ENCODE measurements around the gene COL5A1.

The COL5A1 gene

DNA sequence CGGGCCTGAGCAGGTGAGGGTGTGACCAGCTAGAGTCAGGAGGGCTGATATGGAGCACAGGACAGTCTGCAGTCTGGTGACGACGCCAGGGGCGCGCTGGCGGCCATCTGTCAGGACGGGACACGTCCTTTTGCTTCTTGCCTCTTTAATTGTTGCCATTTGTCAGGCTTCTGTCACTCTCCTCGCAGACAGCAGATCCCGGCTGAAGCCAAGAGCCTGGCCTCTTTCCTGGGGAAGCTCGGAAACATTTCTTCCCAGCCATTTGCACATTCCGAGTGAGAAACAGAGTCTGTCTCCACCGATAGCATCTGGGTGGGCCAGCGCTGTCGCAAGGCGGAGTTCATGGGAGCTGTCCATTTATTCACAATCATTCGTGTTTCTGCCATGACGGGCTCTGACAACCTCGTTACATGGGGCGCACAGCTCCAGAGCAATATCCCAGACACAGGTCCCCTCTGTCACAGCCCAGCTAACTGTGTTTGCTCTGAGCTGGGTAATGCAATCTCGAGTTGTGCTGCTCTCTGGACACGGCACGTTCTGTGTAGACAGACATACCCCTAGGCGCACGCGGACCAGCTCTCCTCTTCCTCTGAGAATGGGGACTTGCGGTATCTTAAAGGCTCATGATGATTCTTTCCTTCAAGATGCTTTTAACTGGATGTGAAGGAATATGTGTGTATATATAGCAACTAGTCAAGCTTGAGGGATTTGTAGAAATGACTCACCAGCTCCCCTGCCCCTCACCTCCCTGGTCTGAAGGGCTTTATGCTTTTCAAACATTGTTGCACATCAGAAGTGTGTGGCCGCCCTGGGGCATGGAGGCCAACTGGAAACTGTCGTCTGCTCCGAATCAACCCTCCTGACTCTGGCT, 133.7 kb downstream of the COL5A1 start:
- H3K4me3 ChIP-seq (replicated peaks; ENCODE audit: insufficient read depth, low read length) = no peak overlapping the region
- no peak for DNase-seq (ENCODE audit: low read depth in 1 of 2, low spot score in 1 of 2)
- TF ChIP-seq, protein P1, sequence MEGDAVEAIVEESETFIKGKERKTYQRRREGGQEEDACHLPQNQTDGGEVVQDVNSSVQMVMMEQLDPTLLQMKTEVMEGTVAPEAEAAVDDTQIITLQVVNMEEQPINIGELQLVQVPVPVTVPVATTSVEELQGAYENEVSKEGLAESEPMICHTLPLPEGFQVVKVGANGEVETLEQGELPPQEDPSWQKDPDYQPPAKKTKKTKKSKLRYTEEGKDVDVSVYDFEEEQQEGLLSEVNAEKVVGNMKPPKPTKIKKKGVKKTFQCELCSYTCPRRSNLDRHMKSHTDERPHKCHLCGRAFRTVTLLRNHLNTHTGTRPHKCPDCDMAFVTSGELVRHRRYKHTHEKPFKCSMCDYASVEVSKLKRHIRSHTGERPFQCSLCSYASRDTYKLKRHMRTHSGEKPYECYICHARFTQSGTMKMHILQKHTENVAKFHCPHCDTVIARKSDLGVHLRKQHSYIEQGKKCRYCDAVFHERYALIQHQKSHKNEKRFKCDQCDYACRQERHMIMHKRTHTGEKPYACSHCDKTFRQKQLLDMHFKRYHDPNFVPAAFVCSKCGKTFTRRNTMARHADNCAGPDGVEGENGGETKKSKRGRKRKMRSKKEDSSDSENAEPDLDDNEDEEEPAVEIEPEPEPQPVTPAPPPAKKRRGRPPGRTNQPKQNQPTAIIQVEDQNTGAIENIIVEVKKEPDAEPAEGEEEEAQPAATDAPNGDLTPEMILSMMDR (IDR thresholded peaks at IDR 0.05; ENCODE audit: insufficient read depth, low read length) = no peak
- TF ChIP-seq, protein P2, sequence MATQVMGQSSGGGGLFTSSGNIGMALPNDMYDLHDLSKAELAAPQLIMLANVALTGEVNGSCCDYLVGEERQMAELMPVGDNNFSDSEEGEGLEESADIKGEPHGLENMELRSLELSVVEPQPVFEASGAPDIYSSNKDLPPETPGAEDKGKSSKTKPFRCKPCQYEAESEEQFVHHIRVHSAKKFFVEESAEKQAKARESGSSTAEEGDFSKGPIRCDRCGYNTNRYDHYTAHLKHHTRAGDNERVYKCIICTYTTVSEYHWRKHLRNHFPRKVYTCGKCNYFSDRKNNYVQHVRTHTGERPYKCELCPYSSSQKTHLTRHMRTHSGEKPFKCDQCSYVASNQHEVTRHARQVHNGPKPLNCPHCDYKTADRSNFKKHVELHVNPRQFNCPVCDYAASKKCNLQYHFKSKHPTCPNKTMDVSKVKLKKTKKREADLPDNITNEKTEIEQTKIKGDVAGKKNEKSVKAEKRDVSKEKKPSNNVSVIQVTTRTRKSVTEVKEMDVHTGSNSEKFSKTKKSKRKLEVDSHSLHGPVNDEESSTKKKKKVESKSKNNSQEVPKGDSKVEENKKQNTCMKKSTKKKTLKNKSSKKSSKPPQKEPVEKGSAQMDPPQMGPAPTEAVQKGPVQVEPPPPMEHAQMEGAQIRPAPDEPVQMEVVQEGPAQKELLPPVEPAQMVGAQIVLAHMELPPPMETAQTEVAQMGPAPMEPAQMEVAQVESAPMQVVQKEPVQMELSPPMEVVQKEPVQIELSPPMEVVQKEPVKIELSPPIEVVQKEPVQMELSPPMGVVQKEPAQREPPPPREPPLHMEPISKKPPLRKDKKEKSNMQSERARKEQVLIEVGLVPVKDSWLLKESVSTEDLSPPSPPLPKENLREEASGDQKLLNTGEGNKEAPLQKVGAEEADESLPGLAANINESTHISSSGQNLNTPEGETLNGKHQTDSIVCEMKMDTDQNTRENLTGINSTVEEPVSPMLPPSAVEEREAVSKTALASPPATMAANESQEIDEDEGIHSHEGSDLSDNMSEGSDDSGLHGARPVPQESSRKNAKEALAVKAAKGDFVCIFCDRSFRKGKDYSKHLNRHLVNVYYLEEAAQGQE (IDR thresholded peaks at IDR 0.05; ENCODE audit: insufficient replicate concordance, low read depth) = no peak
- TF ChIP-seq GABPA (IDR thresholded peaks at IDR 0.05; ENCODE audit: low read depth) (no peak), SPI1 (IDR thresholded peaks at IDR 0.05; ENCODE audit: borderline replicate concordance, low read depth) (no peak), POLR2AphosphoS5 (IDR thresholded peaks at IDR 0.05; ENCODE audit: low read depth) (no peak)

DNA sequence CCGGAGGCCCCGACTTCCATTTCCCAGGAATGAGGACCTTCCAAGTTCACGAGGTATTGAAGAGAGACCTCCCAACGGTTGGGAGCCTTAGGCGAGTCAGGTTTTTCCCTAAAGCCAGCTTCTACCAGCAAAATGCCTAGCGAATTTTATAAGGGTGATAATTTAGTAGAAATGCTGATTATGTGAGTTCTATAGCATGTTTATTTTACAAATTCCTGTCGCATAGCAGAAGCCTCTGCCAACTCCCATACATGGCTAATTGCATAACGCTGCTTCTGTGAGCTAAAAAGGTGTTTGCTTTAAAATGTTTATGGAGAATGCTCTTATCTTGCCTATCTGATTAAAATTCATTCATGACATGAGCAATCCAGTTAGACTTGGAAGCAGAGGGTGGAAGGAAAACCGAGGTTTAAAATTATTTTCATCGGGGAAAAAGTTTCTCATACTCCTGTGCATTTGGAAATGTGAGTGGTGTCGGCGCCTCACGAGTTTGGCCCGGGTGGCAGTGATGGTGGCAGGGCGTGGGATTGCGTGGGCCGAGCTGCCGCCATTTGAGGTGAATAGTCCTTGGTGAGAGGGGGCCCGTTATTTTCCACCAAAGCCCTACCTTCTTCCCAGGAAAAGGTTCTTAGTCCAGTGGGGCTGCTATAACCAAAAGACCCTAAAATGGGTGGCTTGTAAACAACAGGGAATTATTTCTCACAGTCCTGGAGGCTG, 134.6 kb downstream of the COL5A1 start:
- no peak for DNase-seq (ENCODE audit: low read depth in 1 of 2, low spot score in 1 of 2)
- Histone ChIP-seq H3K27ac (replicated peaks) (no peak overlapping the region), H3K4me3 (replicated peaks; ENCODE audit: insufficient read depth, low read length) (no peak overlapping the region), H3K27me3 (ENCODE audit: insufficient read depth, poor library complexity, severe bottlenecking) (no peaks in the 10 kb centered on the region)
- TF ChIP-seq POLR2AphosphoS5 (IDR thresholded peaks at IDR 0.05; ENCODE audit: low read depth) (no peak), GABPA (IDR thresholded peaks at IDR 0.05; ENCODE audit: low read depth) (no peak)
- TF ChIP-seq, protein P1 (IDR thresholded peaks at IDR 0.05; ENCODE audit: insufficient read depth, low read length) = no peak

More for the DNA sequence above, 133.7 kb downstream of the COL5A1 start:
- Histone ChIP-seq H3K27me3 (ENCODE audit: insufficient read depth, poor library complexity, severe bottlenecking) (no peaks in the 10 kb centered on the region), H3K27ac (replicated peaks) (no peak overlapping the region)

DNA sequence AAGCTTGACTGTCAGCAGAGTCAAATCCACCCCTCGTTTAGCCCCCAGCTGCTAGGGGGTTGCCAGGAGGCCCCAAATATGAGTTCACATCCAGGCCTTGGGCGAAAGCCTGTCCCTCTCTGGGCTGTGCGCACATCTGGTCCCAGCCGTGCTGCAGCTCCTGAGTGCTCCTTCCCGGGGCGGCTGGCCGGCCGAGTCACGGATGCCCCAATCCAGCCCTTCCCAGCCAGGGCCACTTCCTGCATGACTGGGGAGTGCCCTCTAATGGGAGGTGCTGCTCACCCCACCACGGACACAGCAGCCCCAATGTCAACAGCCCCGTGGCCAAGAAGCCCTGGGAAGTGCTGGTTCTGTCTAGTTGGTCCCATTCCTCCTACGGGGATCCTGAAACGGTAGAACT, 135.6 kb downstream of the COL5A1 start:
- Histone ChIP-seq H3K27ac (replicated peaks) (no peak overlapping the region), H3K4me3 (replicated peaks; ENCODE audit: insufficient read depth, low read length) (no peak overlapping the region), H3K27me3 (ENCODE audit: insufficient read depth, poor library complexity, severe bottlenecking) (no peaks in the 10 kb centered on the region)
- DNase-seq (ENCODE audit: low read depth in 1 of 2, low spot score in 1 of 2) = no peak
- TF ChIP-seq SPI1 (IDR thresholded peaks at IDR 0.05; ENCODE audit: borderline replicate concordance, low read depth) (no peak), GABPA (IDR thresholded peaks at IDR 0.05; ENCODE audit: low read depth) (no peak), POLR2AphosphoS5 (IDR thresholded peaks at IDR 0.05; ENCODE audit: low read depth) (no peak)
- TF ChIP-seq, protein P2 (IDR thresholded peaks at IDR 0.05; ENCODE audit: insufficient replicate concordance, low read depth) = no peak
- TF ChIP-seq, protein P1 (IDR thresholded peaks at IDR 0.05; ENCODE audit: insufficient read depth, low read length) = no peak

Measured in HL-60 (cell line).